SK-N-SH (cell line): ENCODE data around the gene SLC30A2. TPM values are rescaled to one million over a fixed set of nuclear protein-coding genes. Genes with fewer than 3 reads are reported as not detected.

Experiments used
- CTCF ChIA-PET: fragments of 300-600, 350-600 bp; formaldehyde crosslinking; extraction: SDS; loops from one replicate; lab custom pipeline; 2021; lab: Yijun Ruan, JAX
- POLR2A ChIA-PET: fragments of 350-600 bp; sonication (Branson Sonifier 250); formaldehyde crosslinking; extraction: SDS; loops from one replicate; lab custom pipeline; 2020; ENCODE audit warnings: antibody characterized with exemption, inconsistent platforms; lab: Yijun Ruan, JAX
- DNase-seq: peaks from one replicate; pipeline ENCODE4 v3.0.0; 2012
- H2AFZ ChIP-seq: fragments of 200-600 bp; sonication (generic); 2 replicates; pipeline ENCODE4 v1.8.1; 2016; ENCODE audit warnings: antibody characterized with exemption, mild to moderate bottlenecking, low read depth
- H3F3A ChIP-seq: fragments of 200-600 bp; sonication (generic); replicated peaks from 2 replicates; pipeline ENCODE3; 2016; ENCODE audit warnings: antibody characterized with exemption, mild to moderate bottlenecking; ENCODE audit not compliant: insufficient read depth
- H3K27ac ChIP-seq, 2 experiments: fragments of 200-500 bp in 1 of 2; fragments of 200-600 bp in 1 of 2; sonication (Bioruptor generic) in 1 of 2; sonication (generic), shearing (Covaris generic) in 1 of 2; 2 replicates each; pipeline versions ENCODE4 v1.5.1 to v1.6.1; 2014 to 2016; ENCODE audit warnings: low read depth in 2 of 2, inconsistent platforms in 1 of 2, low read length in 1 of 2, mild to moderate bottlenecking in 1 of 2, mixed read lengths in 1 of 2
- H3K27me3 ChIP-seq: fragments of 200-600 bp; sonication (generic), shearing (Covaris generic); 2 replicates; pipeline ENCODE4 v1.6.1; 2016; ENCODE audit warnings: mixed run types; ENCODE audit not compliant: insufficient read depth
- H3K36me3 ChIP-seq, 2 experiments: fragments of 200-500 bp in 1 of 2; fragments of 200-600 bp in 1 of 2; sonication (Bioruptor generic) in 1 of 2; sonication (generic) in 1 of 2; replicated peaks in 1 of 2; 2 replicates each; pipeline versions ENCODE3 to v1.5.1; 2014 to 2016; ENCODE audit warnings: low read length in 1 of 2, mild to moderate bottlenecking in 1 of 2; ENCODE audit not compliant: insufficient read depth in 2 of 2, control insufficient read depth in 1 of 2
- H3K4me1 ChIP-seq, 2 experiments: fragments of 200-500 bp in 1 of 2; fragments of 200-600 bp in 1 of 2; sonication (Bioruptor generic) in 1 of 2; sonication (generic), shearing (Covaris generic) in 1 of 2; 2 replicates each; pipeline versions ENCODE4 v1.5.1 to v1.6.1; 2014 to 2016; ENCODE audit warnings: low read depth in 1 of 2, low read length in 1 of 2, mixed run types in 1 of 2; ENCODE audit not compliant: insufficient read depth in 2 of 2, control insufficient read depth in 1 of 2
- H3K4me2 ChIP-seq: fragments of 200-600 bp; sonication (generic), shearing (Covaris generic); 2 replicates; pipeline ENCODE4 v1.6.1; 2017; ENCODE audit warnings: mixed run types
- H3K4me3 ChIP-seq, 2 experiments: fragments of 200-500 bp in 1 of 2; fragments of 200-600 bp in 1 of 2; sonication (Bioruptor generic) in 1 of 2; sonication (generic), shearing (Covaris generic) in 1 of 2; 2 replicates each; pipeline versions ENCODE4 v1.5.1 to v1.8.1; 2014 to 2016; ENCODE audit warnings: low read depth in 2 of 2, inconsistent platforms in 1 of 2, low read length in 1 of 2, mild to moderate bottlenecking in 1 of 2, mixed read lengths in 1 of 2, moderate library complexity in 1 of 2
- H3K79me2 ChIP-seq: fragments of 200-600 bp; sonication (generic); 2 replicates; pipeline ENCODE4 v1.8.1; 2017; ENCODE audit warnings: mild to moderate bottlenecking; ENCODE audit not compliant: insufficient read depth
- H3K9ac ChIP-seq: fragments of 200-600 bp; sonication (generic); 2 replicates; pipeline ENCODE4 v1.6.1; 2017; ENCODE audit warnings: mixed run types
- H3K9me2 ChIP-seq: fragments of 200-600 bp; sonication (generic); 2 replicates; pipeline ENCODE4 v1.6.1; 2017; ENCODE audit warnings: mixed run types
- H3K9me3 ChIP-seq: fragments of 200-600 bp; sonication (generic); 2 replicates; pipeline ENCODE4 v1.6.1; 2017; ENCODE audit warnings: mixed run types, mild to moderate bottlenecking, moderate library complexity
- H4K20me1 ChIP-seq: fragments of 200-600 bp; sonication (generic); 2 replicates; pipeline ENCODE4 v1.6.1; 2017; ENCODE audit warnings: mild to moderate bottlenecking, mixed run types; ENCODE audit not compliant: insufficient read depth
- EP300 ChIP-seq, 2 experiments: IDR thresholded peaks; 2 replicates each; pipeline versions ENCODE4 v1.4.0 to v1.6.1; 2012; ENCODE audit warnings: borderline replicate concordance in 1 of 2, low read depth in 1 of 2, low read length in 1 of 2
- FOXJ3 ChIP-seq: sonication (generic); formaldehyde crosslinking; IDR thresholded peaks from 2 replicates; pipeline ENCODE4 v1.5.1; 2020; ENCODE audit warnings: mild to moderate bottlenecking, missing genetic modification reagents
- FOXM1 ChIP-seq: IDR thresholded peaks from 2 replicates; pipeline ENCODE4 v1.4.0; 2012; ENCODE audit warnings: low read depth, mild to moderate bottlenecking
- JUND ChIP-seq: IDR thresholded peaks from 2 replicates; pipeline ENCODE4 v1.4.0; 2012
- SIN3A ChIP-seq: IDR thresholded peaks from 2 replicates; pipeline ENCODE4 v1.6.1; 2012; ENCODE audit warnings: low read depth, mild to moderate bottlenecking, low read length, moderate library complexity, borderline replicate concordance
- TAF1 ChIP-seq: IDR thresholded peaks from 2 replicates; pipeline ENCODE4 v1.6.1; 2012; ENCODE audit warnings: low read depth, mild to moderate bottlenecking, low read length, moderate library complexity, borderline replicate concordance
- WGBS: methylation state at CpG from one replicate; pipeline ENCODE4 v1.1.6; 2017; ENCODE audit warnings: low lambda C conversion rate; 5-methylcytosine and 5-hydroxymethylcytosine counted together
- polyA plus RNA-seq, 3 experiments: library from polyadenylated mRNA; depleted of rRNA; stranded (reverse); fragments of >200 nt; gene quantifications; 2 replicates each; pipeline ENCODE4 v1.2.3, GENCODE V29; 2012
- TF ChIP-seq, protein P1 (sequence below): IDR thresholded peaks from 2 replicates; pipeline ENCODE4 v1.4.0; 2012; ENCODE audit warnings: low read depth, borderline replicate concordance
- TF ChIP-seq, protein P2 (sequence below): IDR thresholded peaks from 2 replicates; pipeline ENCODE4 v1.4.0; 2012; ENCODE audit warnings: low read depth
- TF ChIP-seq, protein P3 (sequence below): fragments of 200-600 bp; sonication (generic); IDR thresholded peaks from 2 replicates; pipeline ENCODE4 v1.6.1; 2017; ENCODE audit warnings: antibody characterized with exemption, mild to moderate bottlenecking, moderate library complexity
- TF ChIP-seq, protein P4 (sequence below): fragments of 150-350 bp; IDR thresholded peaks from 2 replicates; pipeline ENCODE4 v1.6.1; 2016; ENCODE audit warnings: mild to moderate bottlenecking, low read depth, low read length
- TF ChIP-seq, protein P5 (sequence below): IDR thresholded peaks from 2 replicates; pipeline ENCODE4 v1.6.1; 2012; ENCODE audit warnings: mild to moderate bottlenecking, low read depth, low read length, moderate library complexity

SLC30A2 gene
- polyA plus RNA-seq, 1 of the 3 experiments (the other 2 are of a cell fraction): not detected

DNA sequence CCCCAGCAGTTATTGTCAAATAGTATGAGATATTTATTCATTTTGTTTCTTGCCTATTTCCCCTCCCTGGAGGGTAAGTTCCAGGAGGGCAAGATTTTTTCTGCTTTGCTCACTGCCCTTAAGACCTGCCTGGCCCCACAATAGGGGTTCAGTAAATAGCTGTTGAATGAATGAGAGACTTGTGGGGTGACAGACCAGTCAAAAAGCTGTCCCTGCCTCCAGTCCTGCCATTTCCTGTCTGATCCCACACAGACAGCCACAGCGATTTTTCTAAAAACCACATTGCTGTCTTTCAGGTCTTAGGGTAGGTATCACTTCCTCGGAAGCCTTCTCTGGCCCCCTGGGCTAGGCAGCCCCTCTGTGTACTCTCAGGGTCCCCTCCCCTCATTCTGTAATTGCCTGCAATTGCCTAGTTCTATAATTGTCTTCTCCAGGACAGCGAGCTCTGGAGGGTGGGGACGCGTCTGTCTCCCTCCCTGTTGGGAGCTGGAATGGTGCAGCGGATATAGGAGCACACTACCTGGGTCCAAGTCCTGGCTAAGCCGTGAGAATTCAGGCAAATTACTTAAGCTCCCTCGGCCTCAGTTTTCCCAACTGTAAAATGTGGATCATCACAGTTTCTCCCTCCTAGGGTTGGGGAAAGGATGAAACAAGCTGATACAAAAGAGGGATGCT is 26.1 kb downstream of the SLC30A2 start (continued):
- TF ChIP-seq, protein P1, sequence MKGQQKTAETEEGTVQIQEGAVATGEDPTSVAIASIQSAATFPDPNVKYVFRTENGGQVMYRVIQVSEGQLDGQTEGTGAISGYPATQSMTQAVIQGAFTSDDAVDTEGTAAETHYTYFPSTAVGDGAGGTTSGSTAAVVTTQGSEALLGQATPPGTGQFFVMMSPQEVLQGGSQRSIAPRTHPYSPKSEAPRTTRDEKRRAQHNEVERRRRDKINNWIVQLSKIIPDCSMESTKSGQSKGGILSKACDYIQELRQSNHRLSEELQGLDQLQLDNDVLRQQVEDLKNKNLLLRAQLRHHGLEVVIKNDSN: no peak
- TF ChIP-seq, protein P2, sequence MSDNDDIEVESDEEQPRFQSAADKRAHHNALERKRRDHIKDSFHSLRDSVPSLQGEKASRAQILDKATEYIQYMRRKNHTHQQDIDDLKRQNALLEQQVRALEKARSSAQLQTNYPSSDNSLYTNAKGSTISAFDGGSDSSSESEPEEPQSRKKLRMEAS: no peak
- TF ChIP-seq, protein P3, sequence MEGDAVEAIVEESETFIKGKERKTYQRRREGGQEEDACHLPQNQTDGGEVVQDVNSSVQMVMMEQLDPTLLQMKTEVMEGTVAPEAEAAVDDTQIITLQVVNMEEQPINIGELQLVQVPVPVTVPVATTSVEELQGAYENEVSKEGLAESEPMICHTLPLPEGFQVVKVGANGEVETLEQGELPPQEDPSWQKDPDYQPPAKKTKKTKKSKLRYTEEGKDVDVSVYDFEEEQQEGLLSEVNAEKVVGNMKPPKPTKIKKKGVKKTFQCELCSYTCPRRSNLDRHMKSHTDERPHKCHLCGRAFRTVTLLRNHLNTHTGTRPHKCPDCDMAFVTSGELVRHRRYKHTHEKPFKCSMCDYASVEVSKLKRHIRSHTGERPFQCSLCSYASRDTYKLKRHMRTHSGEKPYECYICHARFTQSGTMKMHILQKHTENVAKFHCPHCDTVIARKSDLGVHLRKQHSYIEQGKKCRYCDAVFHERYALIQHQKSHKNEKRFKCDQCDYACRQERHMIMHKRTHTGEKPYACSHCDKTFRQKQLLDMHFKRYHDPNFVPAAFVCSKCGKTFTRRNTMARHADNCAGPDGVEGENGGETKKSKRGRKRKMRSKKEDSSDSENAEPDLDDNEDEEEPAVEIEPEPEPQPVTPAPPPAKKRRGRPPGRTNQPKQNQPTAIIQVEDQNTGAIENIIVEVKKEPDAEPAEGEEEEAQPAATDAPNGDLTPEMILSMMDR: no peak
- TF ChIP-seq TAF1 (no peak), SIN3A (no peak)

DNA sequence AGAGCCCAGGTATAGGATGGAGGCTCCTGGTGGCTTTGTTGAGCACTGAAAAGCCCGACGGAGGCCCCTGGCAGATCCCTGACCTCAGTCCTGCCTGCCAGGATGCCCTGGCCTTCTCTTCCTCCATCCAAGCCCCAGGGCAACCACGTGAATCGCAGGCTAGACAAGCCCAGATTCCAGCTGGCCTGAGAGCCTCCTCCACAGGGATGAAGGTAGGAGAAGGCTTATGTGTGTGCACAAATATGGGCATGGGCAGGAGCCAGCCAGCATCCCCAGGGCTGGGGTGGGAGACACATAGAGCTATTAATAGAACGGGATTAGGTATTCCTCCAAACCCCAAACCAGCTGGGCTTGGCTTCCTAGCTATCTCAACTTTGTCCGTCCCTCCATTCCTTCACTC is 28.3 kb downstream of the SLC30A2 start:
- Histone ChIP-seq H3K79me2 (no peaks in the 10 kb centered on the region), H3K9me2 (no peaks in the 10 kb centered on the region), H3K4me1 (peaks cover 8 to 41% of the 10 kb centered on the region in 2 experiments; a peak in 2 of 4 replicates), H2AFZ (no peak overlapping the region), H3K27me3 (no peaks in the 10 kb centered on the region), H4K20me1 (no peaks in the 10 kb centered on the region), H3K4me3 (no peak overlapping the region), H3K27ac (no peak overlapping the region), H3K4me2 (no peak overlapping the region), H3K36me3 (no peaks in the 10 kb centered on the region), H3F3A (no peaks in the 10 kb centered on the region), H3K9ac (no peak overlapping the region), H3K9me3 (no peaks in the 10 kb centered on the region)
- ChIA-PET POLR2A (no interaction called here), CTCF (interaction anchor here (2.0 to 2.2 kb wide), 2 partner anchors 13 to 122 kb away, joined by 7 to 10 read pairs; no protein-coding TSS in a partner anchor)
- TF ChIP-seq SIN3A: no peak
- no peak for DNase-seq
- 67% methylated on average over 5 of the region's 6 CpGs for WGBS

DNA sequence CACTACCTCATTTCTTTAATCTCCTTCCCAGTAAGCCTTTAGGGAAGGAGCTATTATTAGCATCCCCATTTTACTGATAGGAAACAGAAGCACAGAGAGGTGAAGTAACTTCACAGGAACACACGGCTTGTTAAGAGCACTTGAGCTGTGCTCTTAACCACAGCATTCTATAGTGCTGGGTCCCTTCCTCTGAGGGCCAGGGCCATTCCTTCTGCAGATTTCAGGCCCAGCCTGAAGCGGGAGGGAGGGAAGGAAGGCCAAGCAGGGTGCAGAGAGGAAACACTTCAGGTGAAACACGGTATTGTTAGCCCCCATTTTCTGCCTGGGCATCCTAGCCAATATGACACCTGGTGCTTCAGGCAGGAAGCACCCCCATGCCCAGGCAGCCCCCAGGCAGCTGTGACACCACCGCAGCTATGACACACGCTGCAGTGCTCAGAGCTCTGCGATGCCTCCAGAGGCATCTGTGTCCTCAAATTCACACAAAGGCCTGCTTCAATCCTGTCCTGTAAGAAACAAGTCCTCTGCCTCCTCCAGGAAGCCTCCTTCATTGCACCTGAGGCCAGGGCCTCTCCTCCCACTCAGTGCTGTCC is 28.9 kb downstream of the SLC30A2 start:
- 75% methylated on average over 4 of the region's 6 CpGs for WGBS
- DNase-seq: no peak
- H3K27ac ChIP-seq: no peak overlapping the region
- no peaks in the 10 kb centered on the region for H3K36me3 ChIP-seq
- no peak overlapping the region for H3K4me3 ChIP-seq
- H2AFZ ChIP-seq: no peak overlapping the region
- POLR2A ChIA-PET: interaction anchor here (0.9 kb wide), 1 partner anchor 185 kb away, joined by 3 read pairs; no protein-coding TSS in a partner anchor
- no peaks in the 10 kb centered on the region for H4K20me1 ChIP-seq
- H3K9me3 ChIP-seq: no peaks in the 10 kb centered on the region
- no peaks in the 10 kb centered on the region for H3K27me3 ChIP-seq
- peaks cover 8 to 36% of the 10 kb centered on the region in 2 experiments; a peak in 2 of 4 replicates for H3K4me1 ChIP-seq
- H3K79me2 ChIP-seq: no peaks in the 10 kb centered on the region
- H3K9me2 ChIP-seq: no peaks in the 10 kb centered on the region
- H3F3A ChIP-seq: no peaks in the 10 kb centered on the region
- no peak overlapping the region for H3K9ac ChIP-seq
- peak overlapping the region; percentile 54; the same call in 1 of the 2 replicates for H3K4me2 ChIP-seq
- TF ChIP-seq EP300 (IDR thresholded peaks at IDR 0.05; ENCODE audit: borderline replicate concordance in 1 of 2, low read depth in 1 of 2, low read length in 1 of 2) (no peak), TAF1 (no peak), FOXM1 (no peak), JUND (no peak), FOXJ3 (CRISPR knock-in tag) (no peak)
- TF ChIP-seq, protein P4, sequence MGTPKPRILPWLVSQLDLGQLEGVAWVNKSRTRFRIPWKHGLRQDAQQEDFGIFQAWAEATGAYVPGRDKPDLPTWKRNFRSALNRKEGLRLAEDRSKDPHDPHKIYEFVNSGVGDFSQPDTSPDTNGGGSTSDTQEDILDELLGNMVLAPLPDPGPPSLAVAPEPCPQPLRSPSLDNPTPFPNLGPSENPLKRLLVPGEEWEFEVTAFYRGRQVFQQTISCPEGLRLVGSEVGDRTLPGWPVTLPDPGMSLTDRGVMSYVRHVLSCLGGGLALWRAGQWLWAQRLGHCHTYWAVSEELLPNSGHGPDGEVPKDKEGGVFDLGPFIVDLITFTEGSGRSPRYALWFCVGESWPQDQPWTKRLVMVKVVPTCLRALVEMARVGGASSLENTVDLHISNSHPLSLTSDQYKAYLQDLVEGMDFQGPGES: no peak
- TF ChIP-seq, protein P5, sequence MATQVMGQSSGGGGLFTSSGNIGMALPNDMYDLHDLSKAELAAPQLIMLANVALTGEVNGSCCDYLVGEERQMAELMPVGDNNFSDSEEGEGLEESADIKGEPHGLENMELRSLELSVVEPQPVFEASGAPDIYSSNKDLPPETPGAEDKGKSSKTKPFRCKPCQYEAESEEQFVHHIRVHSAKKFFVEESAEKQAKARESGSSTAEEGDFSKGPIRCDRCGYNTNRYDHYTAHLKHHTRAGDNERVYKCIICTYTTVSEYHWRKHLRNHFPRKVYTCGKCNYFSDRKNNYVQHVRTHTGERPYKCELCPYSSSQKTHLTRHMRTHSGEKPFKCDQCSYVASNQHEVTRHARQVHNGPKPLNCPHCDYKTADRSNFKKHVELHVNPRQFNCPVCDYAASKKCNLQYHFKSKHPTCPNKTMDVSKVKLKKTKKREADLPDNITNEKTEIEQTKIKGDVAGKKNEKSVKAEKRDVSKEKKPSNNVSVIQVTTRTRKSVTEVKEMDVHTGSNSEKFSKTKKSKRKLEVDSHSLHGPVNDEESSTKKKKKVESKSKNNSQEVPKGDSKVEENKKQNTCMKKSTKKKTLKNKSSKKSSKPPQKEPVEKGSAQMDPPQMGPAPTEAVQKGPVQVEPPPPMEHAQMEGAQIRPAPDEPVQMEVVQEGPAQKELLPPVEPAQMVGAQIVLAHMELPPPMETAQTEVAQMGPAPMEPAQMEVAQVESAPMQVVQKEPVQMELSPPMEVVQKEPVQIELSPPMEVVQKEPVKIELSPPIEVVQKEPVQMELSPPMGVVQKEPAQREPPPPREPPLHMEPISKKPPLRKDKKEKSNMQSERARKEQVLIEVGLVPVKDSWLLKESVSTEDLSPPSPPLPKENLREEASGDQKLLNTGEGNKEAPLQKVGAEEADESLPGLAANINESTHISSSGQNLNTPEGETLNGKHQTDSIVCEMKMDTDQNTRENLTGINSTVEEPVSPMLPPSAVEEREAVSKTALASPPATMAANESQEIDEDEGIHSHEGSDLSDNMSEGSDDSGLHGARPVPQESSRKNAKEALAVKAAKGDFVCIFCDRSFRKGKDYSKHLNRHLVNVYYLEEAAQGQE: no peak
- CTCF ChIA-PET: interaction anchor here (2.0 to 2.2 kb wide), 2 partner anchors 12 to 122 kb away, joined by 7 to 10 read pairs; no protein-coding TSS in a partner anchor
